SK-N-SH treated with all-trans-retinoic acid at 6 μM for 48 hours (cell line): Measurements from ENCODE around the gene SPINK5.

ENCODE experiments used
- ATAC-seq: fragments of 200-7000 bp; cut with Tn5 transposase; 3 replicates; pipeline ENCODE4 v1.9.1; 2020; ENCODE audit warnings: mild to moderate bottlenecking, moderate library complexity
- ARNTL ChIP-seq: fragments of 450-650 bp; formaldehyde crosslinking; IDR thresholded peaks from 2 replicates; pipeline ENCODE4 v1.5.0; 2020; ENCODE audit warnings: low read depth, mild to moderate bottlenecking, moderate library complexity, borderline replicate concordance
- BACH2 ChIP-seq: fragments of 250-450 bp; sonication (Bioruptor Pico); IDR thresholded peaks from 2 replicates; pipeline ENCODE4 v1.9.0; 2021; ENCODE audit warnings: mild to moderate bottlenecking, borderline replicate concordance
- CREB5 ChIP-seq: fragments of 250-450 bp; sonication (Bioruptor Pico); IDR thresholded peaks from 2 replicates; pipeline ENCODE4 v1.5.1; 2020; ENCODE audit warnings: low read depth, mild to moderate bottlenecking, moderate library complexity
- CSDC2 ChIP-seq: fragments of 250-450 bp; sonication (Bioruptor Pico); IDR thresholded peaks from 2 replicates; pipeline ENCODE4 v1.5.0; 2020; ENCODE audit warnings: mild to moderate bottlenecking, moderate library complexity
- CSRNP3 ChIP-seq: fragments of 250-450 bp; sonication (Bioruptor Pico); IDR thresholded peaks from 2 replicates; pipeline ENCODE4 v1.5.1; 2021; ENCODE audit warnings: mild to moderate bottlenecking, moderate library complexity
- ESRRG ChIP-seq: fragments of 250-450 bp; sonication (Bioruptor Pico); IDR thresholded peaks from 2 replicates; pipeline ENCODE4 v1.6.1; 2021; ENCODE audit warnings: mild to moderate bottlenecking
- ISL1 ChIP-seq: fragments of 250-450 bp; sonication (Bioruptor Pico); IDR thresholded peaks from 2 replicates; pipeline ENCODE4 v2.1.2; 2022; ENCODE audit warnings: mild to moderate bottlenecking, moderate library complexity
- OSR1 ChIP-seq: fragments of 250-450 bp; sonication (Bioruptor Pico); IDR thresholded peaks from 2 replicates; pipeline ENCODE4 v1.8.0; 2022; ENCODE audit warnings: moderate library complexity, mild to moderate bottlenecking, inconsistent platforms
- POU6F1 ChIP-seq: fragments of 250-450 bp; sonication (Bioruptor Pico); IDR thresholded peaks from 2 replicates; pipeline ENCODE4 v1.8.0; 2021; ENCODE audit warnings: low read depth, mild to moderate bottlenecking, moderate library complexity, borderline replicate concordance
- RARB ChIP-seq: fragments of 250-450 bp; sonication (Bioruptor Pico); IDR thresholded peaks from 2 replicates; pipeline ENCODE4 v1.8.0; 2021; ENCODE audit warnings: mild to moderate bottlenecking, moderate library complexity
- SNAI2 ChIP-seq: fragments of 250-450 bp; sonication (Bioruptor Pico); IDR thresholded peaks from 2 replicates; pipeline ENCODE4 v1.5.0; 2020; ENCODE audit warnings: mild to moderate bottlenecking, moderate library complexity
- TOX ChIP-seq: fragments of 250-450 bp; sonication (Bioruptor Pico); IDR thresholded peaks from 2 replicates; pipeline ENCODE4 v1.8.0; 2021; ENCODE audit warnings: mild to moderate bottlenecking, moderate library complexity, borderline replicate concordance
- ZC3H10 ChIP-seq: fragments of 250-450 bp; sonication (Bioruptor Pico); IDR thresholded peaks from 2 replicates; pipeline ENCODE4 v1.5.1; 2021; ENCODE audit warnings: mild to moderate bottlenecking, moderate library complexity
- ZFP30 ChIP-seq: fragments of 450-650 bp; formaldehyde crosslinking; IDR thresholded peaks from 2 replicates; pipeline ENCODE4 v1.5.0; 2022; ENCODE audit warnings: mild to moderate bottlenecking, moderate library complexity
- ZNF565 ChIP-seq: fragments of 450-650 bp; formaldehyde crosslinking; conservative IDR thresholded peaks from 2 replicates; pipeline ENCODE4 v1.5.0; 2020; ENCODE audit warnings: low read depth, mild to moderate bottlenecking, moderate library complexity
- ZNF70 ChIP-seq: fragments of 450-650 bp; formaldehyde crosslinking; IDR thresholded peaks from 2 replicates; pipeline ENCODE4 v1.5.0; 2020; ENCODE audit warnings: mild to moderate bottlenecking, moderate library complexity
- ZNF8 ChIP-seq: fragments of 450-650 bp; formaldehyde crosslinking; IDR thresholded peaks from 2 replicates; pipeline ENCODE4 v1.5.0; 2020; ENCODE audit warnings: mild to moderate bottlenecking, moderate library complexity
- TF ChIP-seq, protein P1 (sequence below): fragments of 250-450 bp; sonication (Bioruptor Pico); IDR thresholded peaks from 2 replicates; pipeline ENCODE4 v1.8.0; 2020; ENCODE audit warnings: mild to moderate bottlenecking, moderate library complexity, borderline replicate concordance

Gene SPINK5

GRCh38 chr5:148090146-148090772, 26.5 kb downstream of the SPINK5 start (continued):
- TF ChIP-seq POU6F1 (CRISPR knock-in tag): no peak
- TF ChIP-seq CREB5 (CRISPR knock-in tag): no peak
- no peak for TF ChIP-seq RARB (CRISPR knock-in tag)
- TF ChIP-seq SNAI2 (CRISPR knock-in tag): no peak
- no peak for TF ChIP-seq ZC3H10 (CRISPR knock-in tag)
- no peak for TF ChIP-seq OSR1 (CRISPR knock-in tag)

DNA sequence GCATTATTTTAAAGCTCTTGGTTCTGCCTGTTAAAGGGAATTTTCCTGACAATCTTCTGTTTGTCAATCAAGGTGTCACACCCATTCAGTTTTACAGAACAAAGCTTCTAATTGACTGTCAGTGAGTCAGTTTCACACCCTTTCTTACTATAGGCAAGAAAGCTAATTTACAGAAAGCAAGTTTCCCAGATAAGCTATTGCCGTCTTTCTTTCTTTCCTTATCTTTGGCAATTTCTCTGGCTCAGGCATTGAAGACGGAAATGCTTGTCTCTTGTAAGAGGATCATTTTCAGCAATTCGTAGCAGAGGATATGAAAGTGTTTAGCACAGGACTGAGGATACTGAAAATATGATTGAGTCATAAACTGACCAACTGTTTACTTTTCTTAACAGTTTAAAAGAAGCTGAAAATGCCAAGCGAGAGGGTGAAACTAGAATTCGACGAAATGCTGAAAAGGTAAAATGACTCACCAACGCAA, 27.0 kb downstream of the SPINK5 start:
- TF ChIP-seq ZNF565 (CRISPR knock-in tag): no peak
- ATAC-seq: no peak

GRCh38 chr5:148091991-148092964, 28.5 kb downstream of the SPINK5 start:
- TF ChIP-seq ISL1 (CRISPR knock-in tag) (no peak), ZNF70 (CRISPR knock-in tag) (no peak), ARNTL (no peak), ZC3H10 (CRISPR knock-in tag) (no peak), CSRNP3 (CRISPR knock-in tag) (no peak), ESRRG (CRISPR knock-in tag) (no peak), TOX (no peak), CSDC2 (CRISPR knock-in tag) (no peak), POU6F1 (CRISPR knock-in tag) (no peak), BACH2 (no peak)
- TF ChIP-seq, protein P1, sequence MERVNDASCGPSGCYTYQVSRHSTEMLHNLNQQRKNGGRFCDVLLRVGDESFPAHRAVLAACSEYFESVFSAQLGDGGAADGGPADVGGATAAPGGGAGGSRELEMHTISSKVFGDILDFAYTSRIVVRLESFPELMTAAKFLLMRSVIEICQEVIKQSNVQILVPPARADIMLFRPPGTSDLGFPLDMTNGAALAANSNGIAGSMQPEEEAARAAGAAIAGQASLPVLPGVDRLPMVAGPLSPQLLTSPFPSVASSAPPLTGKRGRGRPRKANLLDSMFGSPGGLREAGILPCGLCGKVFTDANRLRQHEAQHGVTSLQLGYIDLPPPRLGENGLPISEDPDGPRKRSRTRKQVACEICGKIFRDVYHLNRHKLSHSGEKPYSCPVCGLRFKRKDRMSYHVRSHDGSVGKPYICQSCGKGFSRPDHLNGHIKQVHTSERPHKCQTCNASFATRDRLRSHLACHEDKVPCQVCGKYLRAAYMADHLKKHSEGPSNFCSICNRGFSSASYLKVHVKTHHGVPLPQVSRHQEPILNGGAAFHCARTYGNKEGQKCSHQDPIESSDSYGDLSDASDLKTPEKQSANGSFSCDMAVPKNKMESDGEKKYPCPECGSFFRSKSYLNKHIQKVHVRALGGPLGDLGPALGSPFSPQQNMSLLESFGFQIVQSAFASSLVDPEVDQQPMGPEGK (CRISPR knock-in tag): no peak
- ATAC-seq: no peak

DNA sequence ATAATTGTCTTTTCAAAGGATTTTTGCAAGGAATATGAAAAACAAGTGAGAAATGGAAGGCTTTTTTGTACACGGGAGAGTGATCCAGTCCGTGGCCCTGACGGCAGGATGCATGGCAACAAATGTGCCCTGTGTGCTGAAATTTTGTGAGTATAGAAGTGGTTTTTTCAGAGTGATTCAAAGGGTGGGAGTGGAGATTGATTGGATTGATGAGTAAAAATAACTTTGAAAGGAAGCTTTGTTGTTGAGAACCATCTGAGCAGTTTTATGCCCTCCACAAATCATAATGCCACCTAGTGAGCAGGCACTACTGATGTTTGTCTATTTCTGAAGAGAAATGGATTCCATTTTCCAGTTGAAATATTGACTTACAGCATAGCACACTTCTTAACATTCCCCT, 30.6 kb downstream of the SPINK5 start:
- TF ChIP-seq CSDC2 (CRISPR knock-in tag) (no peak), ZFP30 (no peak), ESRRG (CRISPR knock-in tag) (no peak), ZNF8 (no peak), POU6F1 (CRISPR knock-in tag) (no peak)
- no peak for ATAC-seq
